ENCODE results near the gene FXYD2. TPM values are rescaled to one million over a fixed set of nuclear protein-coding genes. Genes with fewer than 3 reads are reported as not detected.

FXYD2 gene
- total and polyA plus RNA-seq, 12 donors, result 0.40 to 6.0 (median 1.8) TPM

DNA sequence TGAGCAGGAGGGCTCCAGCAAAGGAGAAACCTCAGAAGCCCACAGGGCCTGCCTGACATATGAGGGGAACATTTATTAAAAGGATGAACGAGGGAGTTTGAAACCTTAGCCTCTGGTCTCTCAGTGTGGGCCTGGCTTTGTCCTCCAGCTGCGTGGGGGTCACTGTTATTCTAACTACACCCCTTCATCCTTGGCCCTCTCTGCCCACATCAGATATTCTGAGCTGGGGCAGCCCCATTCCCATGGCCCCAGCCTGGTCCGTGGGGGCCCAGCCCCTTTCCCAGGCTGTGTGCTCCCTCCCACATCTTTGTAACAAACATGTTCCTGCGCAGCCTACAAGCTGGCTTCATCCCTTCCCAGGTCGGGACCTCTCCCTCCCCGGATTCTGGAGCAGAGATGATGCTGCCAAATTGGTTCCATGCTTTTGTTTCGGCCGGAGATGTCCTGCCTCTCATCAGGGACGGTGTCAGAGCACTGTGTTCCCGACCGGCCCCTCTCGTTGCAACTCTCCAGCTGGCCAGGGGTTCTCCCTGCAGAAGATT is 47.9 kb upstream of the FXYD2 start:
- peaks cover 0 to 46% (median 12%) of the 10 kb centered on the region in 7 donors for H3K27me3 ChIP-seq
- ATAC-seq (peak in 5 of 8 donors; percentile 2 to 38 (median 13)), DNase-seq (peak in 1 of 2 donors; percentile 56)
- TF ChIP-seq, protein P1, sequence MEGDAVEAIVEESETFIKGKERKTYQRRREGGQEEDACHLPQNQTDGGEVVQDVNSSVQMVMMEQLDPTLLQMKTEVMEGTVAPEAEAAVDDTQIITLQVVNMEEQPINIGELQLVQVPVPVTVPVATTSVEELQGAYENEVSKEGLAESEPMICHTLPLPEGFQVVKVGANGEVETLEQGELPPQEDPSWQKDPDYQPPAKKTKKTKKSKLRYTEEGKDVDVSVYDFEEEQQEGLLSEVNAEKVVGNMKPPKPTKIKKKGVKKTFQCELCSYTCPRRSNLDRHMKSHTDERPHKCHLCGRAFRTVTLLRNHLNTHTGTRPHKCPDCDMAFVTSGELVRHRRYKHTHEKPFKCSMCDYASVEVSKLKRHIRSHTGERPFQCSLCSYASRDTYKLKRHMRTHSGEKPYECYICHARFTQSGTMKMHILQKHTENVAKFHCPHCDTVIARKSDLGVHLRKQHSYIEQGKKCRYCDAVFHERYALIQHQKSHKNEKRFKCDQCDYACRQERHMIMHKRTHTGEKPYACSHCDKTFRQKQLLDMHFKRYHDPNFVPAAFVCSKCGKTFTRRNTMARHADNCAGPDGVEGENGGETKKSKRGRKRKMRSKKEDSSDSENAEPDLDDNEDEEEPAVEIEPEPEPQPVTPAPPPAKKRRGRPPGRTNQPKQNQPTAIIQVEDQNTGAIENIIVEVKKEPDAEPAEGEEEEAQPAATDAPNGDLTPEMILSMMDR (IDR thresholded peaks at IDR 0.05), result no peak
- H3K9me3 ChIP-seq, result no peaks in the 10 kb centered on the region
- WGBS, 2 donors, result 34 to 39% methylated on average over 12 of the region's 12 CpGs
- intact Hi-C loops (cut with DNase I), result no loop called here
- peak overlapping the region; percentile 23 to 96 (median 84) for H3K27ac ChIP-seq
- peaks cover 0 to 6% (median 0%) of the 10 kb centered on the region in 9 donors for H3K36me3 ChIP-seq
- H3K4me3 ChIP-seq, result peak overlapping the region in 4 of 10 donors; percentile 5 to 87 (median 14)
- peaks cover 15 to 92% (median 72%) of the 10 kb centered on the region in 9 donors for H3K4me1 ChIP-seq

DNA sequence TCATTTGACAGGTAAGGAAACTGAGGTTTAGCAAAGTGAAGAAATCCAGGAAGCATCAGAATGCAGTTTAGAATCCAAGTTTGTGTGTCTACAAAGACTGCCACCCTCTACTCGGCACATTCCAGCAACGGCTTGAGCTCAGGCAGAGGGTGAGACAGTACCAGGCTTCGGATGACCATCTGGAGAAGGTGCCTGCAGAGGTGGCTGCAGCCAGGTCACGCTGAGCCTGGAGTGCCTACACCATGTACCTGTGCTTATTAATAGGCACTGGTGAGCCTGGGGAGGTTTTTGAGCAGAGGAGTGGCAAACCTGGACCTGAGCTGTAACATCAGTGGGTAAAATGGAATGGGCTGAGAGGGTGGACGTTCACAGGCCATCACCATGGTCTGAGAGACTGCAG is 47.2 kb upstream of the FXYD2 start:
- Histone ChIP-seq H3K4me3 (no peak overlapping the region), H3K27ac (peak overlapping the region in 6 of 10 donors; percentile 75 to 96 (median 92)), H3K9me3 (no peaks in the 10 kb centered on the region)

DNA sequence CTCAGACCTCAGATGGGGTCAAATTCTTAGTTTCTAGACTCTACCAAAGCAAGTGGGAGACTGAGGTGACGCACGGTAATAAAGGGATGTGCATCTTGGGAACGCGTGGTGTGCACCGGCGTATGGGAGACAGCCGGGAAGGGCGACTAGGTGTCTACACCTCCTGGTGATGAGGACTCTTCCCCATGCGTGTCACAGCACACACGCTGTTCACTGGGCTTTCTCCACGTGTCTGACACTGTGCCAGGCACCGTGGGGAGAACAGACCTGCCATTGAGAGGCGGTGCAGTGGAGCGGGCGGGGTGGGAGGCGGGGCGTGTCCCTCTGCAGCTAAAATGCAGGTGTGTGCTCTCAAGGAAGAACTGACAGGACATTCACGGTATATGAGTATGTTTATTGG is 46.6 kb upstream of the FXYD2 start:
- no peak overlapping the region for H3K4me3 ChIP-seq
- H3K4me1 ChIP-seq, result peaks cover 15 to 93% (median 63%) of the 10 kb centered on the region in 9 donors
- H3K27ac ChIP-seq, result peak overlapping the region in 3 of 10 donors; percentile 93 to 96 (median 95)
- peaks cover 0 to 6% (median 0%) of the 10 kb centered on the region in 9 donors for H3K36me3 ChIP-seq
- H3K27me3 ChIP-seq, result peaks cover 0 to 33% (median 8%) of the 10 kb centered on the region in 7 donors
- DNase-seq (no peak), ATAC-seq (no peak)
- 82 to 85% methylated on average over 18 of the region's 18 CpGs for WGBS, 2 donors
- no peaks in the 10 kb centered on the region for H3K9me3 ChIP-seq
- intact Hi-C loops (cut with DNase I), result no loop called here
- TF ChIP-seq, protein P1 (IDR thresholded peaks at IDR 0.05), result no peak

More for the DNA sequence above, 47.2 kb upstream of the FXYD2 start:
- Histone ChIP-seq H3K27me3 (peaks cover 0 to 39% (median 12%) of the 10 kb centered on the region in 7 donors), H3K4me1 (peaks cover 15 to 88% (median 67%) of the 10 kb centered on the region in 9 donors), H3K36me3 (peaks cover 0 to 6% (median 0%) of the 10 kb centered on the region in 9 donors)
- DNase-seq, result no peak
- intact Hi-C loops (cut with DNase I), result no loop called here
- ATAC-seq, result no peak
- 83 to 84% methylated on average over 5 of the region's 5 CpGs for WGBS, 2 donors
- TF ChIP-seq, protein P1 (IDR thresholded peaks at IDR 0.05), result no peak

DNA sequence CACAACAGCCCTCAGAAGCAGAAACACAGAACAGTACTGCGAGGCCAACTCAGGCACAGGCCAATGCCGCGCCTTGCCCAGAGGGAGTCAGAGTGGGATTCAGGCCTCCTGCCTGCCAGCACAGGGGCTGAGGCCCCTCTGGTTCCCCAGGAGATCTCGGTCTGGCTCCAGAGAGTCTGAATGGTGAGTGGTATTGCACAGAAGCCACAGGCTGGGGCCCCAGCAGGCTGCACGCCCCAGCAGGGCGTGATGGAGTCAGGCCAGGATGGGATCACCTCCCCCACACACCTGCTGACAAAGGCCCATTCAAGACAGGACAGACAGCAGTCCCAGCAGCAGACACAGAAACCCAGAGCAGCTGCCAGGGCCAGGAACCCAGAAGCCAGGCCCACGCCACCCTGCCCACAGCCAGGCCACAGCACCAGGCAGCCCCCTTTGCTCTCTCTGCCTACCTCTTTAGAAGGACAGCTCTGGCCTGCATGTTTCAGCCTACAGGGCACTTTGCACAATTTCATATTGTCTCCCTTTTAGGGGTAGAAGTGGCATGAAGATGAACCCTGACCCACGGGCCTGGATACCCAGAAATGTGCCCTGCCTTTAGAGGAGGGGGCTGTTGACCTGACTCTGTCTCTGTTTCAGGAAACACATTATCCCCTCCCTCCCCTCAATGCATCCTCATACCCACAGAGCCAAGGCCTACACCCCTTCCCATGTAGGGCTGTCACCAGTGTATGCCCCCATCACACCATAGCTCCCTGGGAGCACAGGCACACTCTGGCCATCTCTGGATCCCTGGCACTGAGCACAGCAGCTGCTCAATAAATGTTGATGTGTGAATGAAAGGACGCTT is 45.8 kb upstream of the FXYD2 start:
- Histone ChIP-seq H3K4me1 (peaks cover 15 to 91% (median 56%) of the 10 kb centered on the region in 9 donors), H3K4me3 (no peak overlapping the region), H3K27me3 (peaks cover 0 to 25% (median under 1%) of the 10 kb centered on the region in 7 donors), H3K9me3 (no peaks in the 10 kb centered on the region), H3K36me3 (peaks cover 0 to 6% (median 0%) of the 10 kb centered on the region in 9 donors), H3K27ac (peak overlapping the region in 9 of 10 donors; percentile 41 to 95 (median 56))
- DNase-seq (no peak), ATAC-seq (peak in 6 of 8 donors; percentile 9 to 42 (median 16))
- 61 to 65% methylated on average over 9 of the region's 9 CpGs for WGBS, 2 donors
- TF ChIP-seq, protein P1 (IDR thresholded peaks at IDR 0.05), result no peak
- intact Hi-C loops (cut with DNase I), result no loop called here
